Hippocampal formation (tissue), 2 donors: ENCODE data around the gene MAN2A1.
"Not testable (repeated sequence)": the region's sequence is repeated elsewhere in the genome, so short reads cannot be mapped to it uniquely, and the experiment has no call there.

Experiments used
- DNase-seq, 2 donors: peaks; one replicate each; lab custom pipeline; 2025; lab: John Stamatoyannopoulos, UW

MAN2A1 gene

DNA sequence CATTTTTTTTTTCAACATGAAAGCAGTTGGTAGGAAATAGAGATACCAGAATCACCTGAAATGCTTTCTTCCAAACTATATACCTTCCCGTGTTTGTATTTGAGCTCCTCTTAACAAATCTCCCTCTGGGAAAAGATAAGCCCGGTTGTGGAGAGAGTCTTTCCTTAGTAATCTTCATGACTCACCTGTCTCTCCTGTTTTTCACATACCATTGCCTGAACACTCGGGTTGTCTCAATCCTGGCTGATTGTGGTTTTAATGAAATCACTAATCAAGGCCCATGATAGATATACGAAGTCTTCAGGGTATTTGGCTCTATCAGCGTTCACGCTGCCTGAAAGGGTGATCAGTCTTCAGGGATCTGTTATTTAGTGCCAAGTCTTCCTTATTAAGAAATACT lies 136.7 kb downstream of the MAN2A1 start:
- DNase-seq = no peak

- no peak for DNase-seq
These were observed 139.6 kb downstream of the MAN2A1 start for GRCh38 chr5:109829331-109829730.

DNA sequence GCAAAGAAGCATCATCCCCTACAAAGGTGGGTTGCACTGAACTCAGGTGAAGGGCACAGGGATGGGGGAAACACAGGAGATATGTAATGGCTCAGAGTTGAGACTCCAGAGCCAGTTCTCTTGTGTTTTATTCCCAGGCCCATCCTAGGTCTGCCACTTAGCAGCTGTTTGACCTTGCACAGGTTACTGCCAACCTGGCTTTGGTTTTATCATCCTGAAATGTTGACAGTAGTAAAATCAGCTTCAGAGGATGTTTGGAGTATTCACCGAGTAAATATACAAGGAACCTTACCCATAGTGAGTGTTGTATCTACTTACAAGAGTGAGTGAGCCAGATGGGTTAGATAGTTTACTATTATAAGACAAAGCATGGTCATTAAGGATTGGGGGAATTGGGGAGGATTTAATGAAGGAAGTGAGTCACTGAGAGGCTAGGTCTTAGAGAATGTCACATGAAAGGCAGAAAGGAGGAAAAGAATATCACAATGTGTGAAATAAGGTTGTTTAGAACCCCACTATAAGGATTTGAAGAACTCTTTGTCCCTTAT lies 141.3 kb downstream of the MAN2A1 start:
- no peak for DNase-seq

DNA sequence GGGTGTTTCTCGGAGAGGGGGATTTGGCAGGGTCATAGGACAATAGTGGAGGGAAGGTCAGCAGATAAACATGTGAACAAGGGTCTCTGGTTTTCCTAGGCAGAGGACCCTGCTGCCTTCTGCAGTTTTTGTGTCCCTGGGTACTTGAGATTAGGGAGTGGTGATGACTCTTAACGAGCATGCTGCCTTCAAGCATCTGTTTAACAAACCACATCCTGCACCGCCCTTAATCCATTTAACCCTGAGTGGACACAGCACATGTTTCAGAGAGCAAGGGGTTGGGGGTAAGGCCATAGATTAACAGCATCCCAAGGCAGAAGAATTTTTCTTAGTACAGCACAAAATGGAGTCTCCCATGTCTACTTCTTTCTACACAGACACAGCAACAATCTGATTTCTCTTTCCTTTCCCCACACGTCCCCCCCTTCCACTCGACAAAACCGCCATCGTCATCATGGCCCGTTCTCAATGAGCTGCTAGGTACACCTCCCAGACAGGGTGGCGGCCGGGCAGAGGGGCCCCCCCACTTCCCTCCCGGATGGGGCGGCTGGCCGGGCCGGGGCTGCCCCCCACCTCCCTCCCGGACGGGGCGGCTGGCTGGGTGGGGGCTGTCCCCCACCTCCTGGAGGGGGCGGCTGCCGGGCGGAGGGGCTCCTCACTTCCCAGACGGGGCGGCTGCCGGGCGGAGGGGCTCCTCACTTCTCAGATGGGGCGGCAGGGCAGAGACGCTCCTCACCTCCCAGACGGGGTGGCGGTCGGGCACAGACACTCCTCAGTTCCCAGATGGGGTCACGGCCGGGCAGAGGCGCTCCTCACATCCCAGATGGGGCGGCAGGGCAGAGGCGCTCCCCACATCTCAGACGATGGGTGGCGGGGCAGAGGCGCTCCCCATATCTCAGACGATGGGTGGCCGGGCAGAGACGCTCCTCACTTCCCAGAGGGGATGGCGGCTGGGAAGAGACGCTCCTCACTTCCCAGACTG lies 142.8 kb downstream of the MAN2A1 start:
- DNase-seq = not testable (repeated sequence)

- no peak for DNase-seq
These were observed 144.2 kb downstream of the MAN2A1 start for GRCh38 chr5:109833946-109834345.

GRCh38 chr5:109836280-109836679 lies 146.6 kb downstream of the MAN2A1 start:
- DNase-seq = no peak

DNA sequence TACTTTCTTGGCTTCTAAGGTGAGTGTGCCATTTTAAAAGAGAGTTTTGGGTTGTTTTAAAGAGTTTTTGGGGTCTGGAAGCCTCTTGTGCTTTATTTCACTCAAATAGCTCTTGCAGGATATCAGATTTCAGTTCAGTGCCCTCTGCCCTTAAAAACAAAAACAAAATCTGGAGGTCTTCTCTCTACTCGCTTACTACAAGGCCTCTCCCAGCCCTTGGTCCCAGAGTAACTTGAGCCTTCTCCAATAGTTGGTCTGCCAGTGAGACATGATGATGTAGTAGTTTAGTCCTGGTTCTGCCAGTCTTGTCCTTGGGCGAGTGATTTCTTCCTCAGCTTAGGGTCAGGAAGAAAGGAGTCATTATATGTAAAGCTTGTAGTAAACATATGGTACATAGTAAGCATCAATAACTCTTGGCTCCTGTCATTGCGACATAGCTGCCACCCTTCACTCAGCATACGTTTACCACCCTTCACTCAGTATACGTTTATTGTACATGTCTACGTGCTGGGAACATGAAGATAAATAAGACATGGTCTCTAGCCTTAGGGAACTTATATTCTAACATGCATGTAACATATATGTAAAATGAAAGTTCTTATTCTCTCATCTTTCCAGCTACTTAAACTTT lies 147.6 kb downstream of the MAN2A1 start:
- DNase-seq = no peak

- no peak for DNase-seq
These were observed 148.4 kb downstream of the MAN2A1 start for GRCh38 chr5:109838157-109838556.

GRCh38 chr5:109844148-109844547 lies 154.4 kb downstream of the MAN2A1 start:
- no peak for DNase-seq

- no peak for DNase-seq
These were observed 155.0 kb downstream of the MAN2A1 start for GRCh38 chr5:109844695-109845094.

GRCh38 chr5:109848130-109848529 lies 158.4 kb downstream of the MAN2A1 start:
- DNase-seq = no peak

GRCh38 chr5:109849478-109850088 lies 159.9 kb downstream of the MAN2A1 start:
- no peak for DNase-seq

DNA sequence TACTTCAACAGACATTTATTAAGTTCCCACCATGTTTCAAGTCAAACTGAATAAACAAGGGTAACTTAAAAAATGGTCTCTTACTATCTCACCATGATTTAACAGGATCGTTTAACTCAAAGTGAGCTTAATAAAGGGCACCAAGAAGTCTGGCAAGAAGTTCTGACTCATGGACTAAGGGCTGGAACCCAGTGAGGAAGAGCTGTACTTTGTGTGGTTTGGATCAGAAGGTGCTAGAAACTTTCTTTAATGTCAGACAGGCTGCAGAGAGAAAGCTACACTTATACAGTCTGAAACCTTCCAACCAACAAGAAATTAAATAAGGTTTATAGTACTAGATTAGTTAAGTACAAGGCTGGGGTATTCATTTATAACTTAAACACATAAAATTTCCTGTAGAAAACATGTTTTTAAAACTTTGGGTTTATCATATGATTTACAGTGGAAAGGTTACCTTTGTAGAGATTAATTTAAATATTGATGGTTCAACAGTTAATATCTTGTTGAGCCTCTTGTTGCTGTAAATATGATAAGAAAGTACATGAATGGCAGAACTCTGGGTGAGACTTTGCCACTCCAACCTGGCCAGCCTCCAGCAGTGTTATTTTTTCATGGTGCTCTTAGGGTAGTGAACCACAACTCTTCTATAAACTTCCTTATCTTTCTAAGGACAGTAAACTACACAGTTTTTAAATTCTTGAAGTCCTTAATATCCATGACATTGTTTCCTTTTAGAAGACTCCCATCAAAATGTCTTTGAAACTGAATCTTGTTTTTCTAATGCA lies 162.8 kb downstream of the MAN2A1 start:
- DNase-seq = no peak

GRCh38 chr5:109853377-109853776 lies 163.7 kb downstream of the MAN2A1 start:
- DNase-seq = no peak

DNA sequence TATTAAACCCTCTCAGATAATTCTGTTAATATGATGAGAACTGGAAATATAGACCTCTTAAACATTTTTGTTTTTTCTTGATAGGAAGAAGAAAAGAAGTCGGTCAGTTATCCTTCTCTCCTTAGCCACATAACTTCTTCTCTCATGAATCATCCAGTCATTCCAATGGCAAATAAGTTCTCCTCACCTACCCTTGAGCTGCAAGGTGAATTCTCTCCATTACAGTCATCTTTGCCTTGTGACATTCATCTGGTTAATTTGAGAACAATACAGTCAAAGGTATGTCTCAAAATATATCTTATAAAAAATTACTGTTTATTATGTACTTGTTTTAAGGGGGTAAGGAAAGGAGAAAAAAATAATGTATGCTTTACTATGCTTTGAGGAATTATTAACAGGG lies 165.3 kb downstream of the MAN2A1 start:
- no peak for DNase-seq

DNA sequence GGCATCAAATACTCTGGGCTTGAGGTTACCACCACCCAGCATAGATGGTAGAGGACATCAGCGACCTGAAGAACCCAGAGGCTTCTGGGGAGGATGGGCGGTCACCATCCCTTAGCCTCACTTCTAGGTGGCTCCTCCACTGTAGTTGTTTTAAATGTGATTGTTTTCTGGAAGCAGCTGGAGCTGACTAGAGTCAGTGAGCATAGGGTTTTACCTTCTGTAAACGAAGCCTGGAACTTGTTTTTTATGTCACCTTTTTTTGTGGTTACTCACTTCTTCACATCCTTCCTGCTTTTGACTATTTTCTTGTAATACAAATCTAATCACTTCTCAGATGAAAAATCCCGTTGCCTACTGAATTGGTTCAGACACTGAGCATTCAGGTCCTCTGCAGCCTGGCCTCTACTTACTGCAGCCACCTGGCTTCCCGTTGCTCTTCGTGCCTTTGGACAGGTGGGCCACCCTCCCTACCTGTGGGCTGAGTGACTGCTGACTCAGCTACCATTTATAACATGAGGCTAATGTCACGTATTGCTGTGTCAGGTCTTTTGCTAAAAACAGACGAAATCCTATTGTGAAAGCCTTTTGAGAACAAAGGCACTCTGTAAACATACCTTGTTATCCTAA lies 167.8 kb downstream of the MAN2A1 start:
- DNase-seq = no peak

DNA sequence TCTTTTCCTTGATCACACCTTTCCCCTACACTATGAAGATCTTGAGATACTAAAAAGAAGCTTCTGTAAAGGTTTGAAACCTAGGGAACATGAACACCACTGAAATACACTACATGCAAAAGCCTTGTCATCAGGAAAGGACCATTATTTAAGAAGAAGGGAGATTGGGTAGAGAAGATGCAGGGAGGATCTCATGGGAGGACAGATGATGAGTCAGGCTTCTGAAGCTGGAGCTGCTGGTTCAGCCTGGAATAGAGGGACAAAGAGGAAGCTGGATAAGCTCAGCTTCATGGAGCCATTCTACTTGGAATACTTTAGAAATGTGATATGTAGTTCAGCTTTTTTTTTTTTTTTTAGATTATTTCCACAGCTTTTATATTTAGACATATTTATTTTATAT lies 169.8 kb downstream of the MAN2A1 start:
- no peak for DNase-seq

DNA sequence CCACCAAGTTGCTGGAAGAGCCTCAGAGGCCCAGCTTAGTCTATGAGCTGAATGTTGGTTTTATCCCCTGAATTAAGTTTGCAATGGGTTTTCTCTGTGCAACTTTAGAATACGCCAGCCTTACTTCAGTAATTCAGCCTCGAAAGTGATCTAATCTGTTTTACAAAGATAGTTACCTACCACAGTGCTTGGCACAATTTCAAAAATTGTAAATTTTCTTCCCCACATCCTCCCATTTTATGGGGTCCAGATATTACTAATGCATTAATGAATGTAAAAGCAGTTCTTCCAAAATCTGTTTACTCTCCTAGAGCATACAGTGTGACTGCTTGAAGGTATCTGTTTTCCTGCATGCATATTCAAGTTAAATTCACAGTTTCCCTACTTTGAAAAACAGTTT lies 172.6 kb downstream of the MAN2A1 start:
- DNase-seq = no peak

DNA sequence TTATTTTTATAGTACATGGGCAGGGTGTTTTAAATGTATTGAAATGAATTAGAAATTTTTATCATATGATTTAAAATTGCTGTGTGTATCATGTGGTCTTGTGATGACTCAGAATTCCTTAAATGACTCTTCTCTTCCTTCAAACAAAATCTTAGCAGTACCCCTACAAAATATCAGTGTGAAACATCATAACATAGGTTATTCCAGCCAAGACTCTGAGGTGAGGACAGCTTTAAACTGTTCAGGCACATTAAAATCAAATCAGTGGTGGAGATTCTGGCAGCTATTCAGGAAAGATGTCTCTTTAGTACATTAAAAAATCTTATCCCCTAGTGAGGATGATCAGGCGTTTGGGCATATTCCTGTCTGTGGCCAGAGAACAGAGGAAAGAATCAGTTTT lies 174.0 kb downstream of the MAN2A1 start:
- no peak for DNase-seq

- DNase-seq = no peak
These were observed 175.9 kb downstream of the MAN2A1 start for GRCh38 chr5:109865637-109866036.

- DNase-seq = no peak
These were observed 176.3 kb downstream of the MAN2A1 start for GRCh38 chr5:109866051-109866450.
